SK-N-SH (cell line): ENCODE data around the gene IL31.

Experiments used
- CTCF ChIP-seq: fragments of 200-600 bp; sonication (generic); IDR thresholded peaks from 2 replicates; pipeline ENCODE4 v1.6.1; 2017; ENCODE audit warnings: antibody characterized with exemption, mild to moderate bottlenecking, moderate library complexity
- EP300 ChIP-seq, 2 experiments: IDR thresholded peaks; 2 replicates each; pipeline versions ENCODE4 v1.4.0 to v1.6.1; 2012; ENCODE audit warnings: borderline replicate concordance in 1 of 2, low read depth in 1 of 2, low read length in 1 of 2
- FOSL2 ChIP-seq: IDR thresholded peaks from 2 replicates; pipeline ENCODE4 v1.4.0; 2012; ENCODE audit warnings: low read depth, mild to moderate bottlenecking, moderate library complexity, borderline replicate concordance
- GABPA ChIP-seq: IDR thresholded peaks from 2 replicates; pipeline ENCODE4 v1.4.0; 2012; ENCODE audit warnings: low read depth, mild to moderate bottlenecking
- GATA2 ChIP-seq: sonication (generic); formaldehyde crosslinking; IDR thresholded peaks from 2 replicates; pipeline ENCODE4 v1.5.0; 2020; ENCODE audit warnings: mild to moderate bottlenecking, missing genetic modification reagents
- MXI1 ChIP-seq: IDR thresholded peaks from 2 replicates; pipeline ENCODE4 v1.6.1; 2012; ENCODE audit warnings: mild to moderate bottlenecking, low read depth, low read length, improper control_type of control experiment
- POLR2AphosphoS5 ChIP-seq: IDR thresholded peaks from 2 replicates; pipeline ENCODE4 v1.6.1; 2012; ENCODE audit warnings: low read depth, low read length
- RAD21 ChIP-seq: IDR thresholded peaks from 2 replicates; pipeline ENCODE4 v1.6.1; 2012; ENCODE audit warnings: mild to moderate bottlenecking, low read length
- RXRA ChIP-seq: IDR thresholded peaks from 2 replicates; pipeline ENCODE4 v1.4.0; 2012; ENCODE audit warnings: low read depth, mild to moderate bottlenecking, borderline replicate concordance
- TAF1 ChIP-seq: IDR thresholded peaks from 2 replicates; pipeline ENCODE4 v1.6.1; 2012; ENCODE audit warnings: low read depth, mild to moderate bottlenecking, low read length, moderate library complexity, borderline replicate concordance
- USF2 ChIP-seq: fragments of 150-350 bp; IDR thresholded peaks from 2 replicates; pipeline ENCODE4 v1.6.1; 2017; ENCODE audit warnings: antibody characterized with exemption, low read length, low read depth, borderline replicate concordance

- TF ChIP-seq USF2 (no peak), CTCF (no peak), MXI1 (no peak), RAD21 (no peak), EP300 (IDR thresholded peaks at IDR 0.05; ENCODE audit: borderline replicate concordance in 1 of 2, low read depth in 1 of 2, low read length in 1 of 2) (no peak), TAF1 (no peak), POLR2AphosphoS5 (no peak), RXRA (no peak), GATA2 (no peak), FOSL2 (no peak), GABPA (no peak)
Observed at GRCh38 chr12:122197612-122197966, 23.6 kb upstream of the IL31 start.
